A673 (cell line): ENCODE results near the gene AGBL4. TPM values are rescaled to one million over a fixed set of nuclear protein-coding genes. Genes with fewer than 3 reads are reported as not detected.

Experiments used
- BruUV-seq: library from RNA; stranded (reverse); fragments of 400-500 nt; replicated peaks from 2 replicates; lab custom pipeline; 2021; lab: Mats Ljungman, UMichigan
- CTCF ChIA-PET: fragments of 300-600 bp; sonication (Branson Sonifier 250); formaldehyde crosslinking; loops from one replicate; lab custom pipeline; 2022; ENCODE audit warnings: antibody characterized with exemption; lab: Charles Lee
- POLR2A ChIA-PET: fragments of 300-600 bp; sonication (Branson Sonifier 250); formaldehyde crosslinking; loops from one replicate; lab custom pipeline; 2022; ENCODE audit warnings: antibody characterized with exemption; ENCODE audit not compliant: low non-redundant PET; lab: Charles Lee
- DNase-seq: peaks from one replicate; pipeline ENCODE4 v3.0.0-alpha.2; 2015; ENCODE audit warnings: low spot score
- H3K27ac ChIP-seq: fragments of 200-600 bp; sonication (generic); 2 replicates; pipeline ENCODE4 v1.5.1; 2016; ENCODE audit warnings: mixed run types, low read depth, mild to moderate bottlenecking, mixed read lengths, antibody characterized with exemption, low read length; ENCODE audit not compliant: poor library complexity, severe bottlenecking
- H3K27me3 ChIP-seq: fragments of 200-600 bp; sonication (generic); replicated peaks from 2 replicates; pipeline ENCODE4 v1.6.1; 2017; ENCODE audit warnings: mixed run types, low read depth, mild to moderate bottlenecking, mixed read lengths, antibody characterized with exemption, low read length; ENCODE audit not compliant: insufficient read depth, poor library complexity
- H3K36me3 ChIP-seq: fragments of 200-600 bp; sonication (generic); 2 replicates; pipeline ENCODE4 v1.6.1; 2016; ENCODE audit warnings: mixed run types, mild to moderate bottlenecking, mixed read lengths, antibody characterized with exemption, low read length; ENCODE audit not compliant: insufficient read depth, poor library complexity, severe bottlenecking
- H3K4me1 ChIP-seq: fragments of 200-600 bp; sonication (generic); 2 replicates; pipeline ENCODE4 v1.6.1; 2017; ENCODE audit warnings: mixed run types, mild to moderate bottlenecking, mixed read lengths, antibody characterized with exemption, low read length; ENCODE audit not compliant: insufficient read depth, poor library complexity, severe bottlenecking
- H3K4me3 ChIP-seq: fragments of 200-600 bp; sonication (generic); 2 replicates; pipeline ENCODE4 v1.5.1; 2016; ENCODE audit warnings: low read depth, mixed run types, mild to moderate bottlenecking, mixed read lengths, low read length; ENCODE audit not compliant: poor library complexity, severe bottlenecking
- H3K9me3 ChIP-seq: fragments of 200-600 bp; sonication (generic); 2 replicates; pipeline ENCODE4 v1.6.1; 2016; ENCODE audit warnings: mixed run types, low read depth, mild to moderate bottlenecking, mixed read lengths, antibody characterized with exemption, low read length; ENCODE audit not compliant: poor library complexity, severe bottlenecking
- CTCF ChIP-seq: fragments of 300-800, 200-600 bp; sonication (generic); conservative IDR thresholded peaks from 2 replicates; pipeline ENCODE4 v1.5.1; 2017; ENCODE audit warnings: low read depth, mild to moderate bottlenecking, antibody characterized with exemption, low read length, moderate library complexity, mixed read lengths
- EZH2 ChIP-seq: fragments of 200-600 bp; sonication (generic); IDR thresholded peaks from 2 replicates; pipeline ENCODE4 v1.6.1; 2017; ENCODE audit warnings: borderline replicate concordance, low read depth, mild to moderate bottlenecking, mixed read lengths, antibody characterized with exemption, low read length; ENCODE audit not compliant: poor library complexity, severe bottlenecking
- intact Hi-C: fragments of 100-400 bp; cut with micrococcal nuclease; formaldehyde crosslinking; loops from one replicate; pipeline ENCODE4 v1.10.0; 2022; ENCODE audit not compliant: unreplicated experiment
- total RNA-seq: library from RNA; stranded (reverse); gene quantifications from 2 replicates; pipeline ENCODE4 v1.2.3, GENCODE V29; 2021

Gene AGBL4
- total RNA-seq, 1 experiment from 2014 or later, result 0.32 TPM

DNA sequence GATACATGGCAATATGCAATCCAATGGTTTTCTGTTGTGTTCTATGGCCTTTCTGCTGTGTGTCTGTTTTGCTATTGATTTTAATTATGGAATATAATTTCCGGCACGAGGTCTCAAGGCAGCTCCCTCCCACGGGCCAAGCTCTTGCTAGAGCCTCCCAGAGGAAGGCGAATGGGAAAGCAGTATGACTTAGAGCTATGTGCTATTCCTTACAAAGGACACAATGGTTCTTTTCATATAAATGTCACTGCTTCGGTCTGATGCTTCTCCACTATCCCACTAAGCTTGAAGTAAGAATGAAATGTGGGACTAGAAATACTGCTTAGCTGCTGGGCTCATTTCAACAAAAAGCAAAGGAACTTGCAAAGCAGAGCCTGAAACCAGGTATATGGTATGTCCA is 924.9 kb downstream of the AGBL4 start:
- ChIA-PET POLR2A (no interaction called here), CTCF (no interaction called here)
- H3K27ac ChIP-seq, result no peak overlapping the region
- no peaks in the 10 kb centered on the region for H3K36me3 ChIP-seq
- no peaks in the 10 kb centered on the region for H3K27me3 ChIP-seq
- intact Hi-C loops, result no loop called here
- no peaks in the 10 kb centered on the region for H3K4me1 ChIP-seq
- no peak for TF ChIP-seq CTCF
- TF ChIP-seq EZH2, result no peak
- no peaks in the 10 kb centered on the region for H3K9me3 ChIP-seq
- no TSS peak for BruUV-seq
- no peak for DNase-seq
- no peak overlapping the region for H3K4me3 ChIP-seq

DNA sequence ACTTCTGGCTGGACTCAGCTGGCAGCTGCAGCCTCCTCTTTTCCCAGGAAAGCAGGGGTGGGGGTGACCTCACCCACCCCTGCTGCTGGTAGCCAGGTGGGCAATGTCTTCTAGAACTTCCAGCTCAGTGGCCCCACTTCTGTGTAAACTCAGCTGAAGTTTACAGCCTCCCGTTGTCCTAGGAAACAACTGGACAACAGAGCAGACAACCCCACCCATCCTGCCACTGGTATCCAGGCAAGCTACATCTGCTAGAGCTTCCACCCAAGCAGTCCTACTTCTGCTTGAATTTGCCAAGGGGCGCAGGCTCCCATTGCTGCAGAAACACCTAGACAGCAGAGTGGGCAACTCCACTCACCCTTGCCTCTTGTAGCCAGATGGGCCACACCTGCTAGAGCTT is 937.4 kb downstream of the AGBL4 start:
- Histone ChIP-seq H3K27ac (no peak overlapping the region), H3K9me3 (no peaks in the 10 kb centered on the region)
- intact Hi-C loops, result no loop called here

GRCh38 chr1:49085079-49085478 is 938.7 kb downstream of the AGBL4 start:
- H3K4me1 ChIP-seq, result no peaks in the 10 kb centered on the region
- H3K4me3 ChIP-seq, result no peak overlapping the region
- H3K9me3 ChIP-seq, result no peaks in the 10 kb centered on the region
- H3K27me3 ChIP-seq, result no peaks in the 10 kb centered on the region
- no TSS peak for BruUV-seq
- intact Hi-C loops, result no loop called here
- no peaks in the 10 kb centered on the region for H3K36me3 ChIP-seq
- CTCF ChIA-PET, result no interaction called here
- no peak overlapping the region for H3K27ac ChIP-seq
- TF ChIP-seq CTCF (no peak), EZH2 (no peak)
- DNase-seq, result no peak
- POLR2A ChIA-PET, result no interaction called here

More for the DNA sequence above, 937.4 kb downstream of the AGBL4 start:
- Histone ChIP-seq H3K27me3 (no peaks in the 10 kb centered on the region), H3K4me1 (no peaks in the 10 kb centered on the region), H3K36me3 (no peaks in the 10 kb centered on the region), H3K4me3 (no peak overlapping the region)
- CTCF ChIA-PET, result no interaction called here
- POLR2A ChIA-PET, result no interaction called here
- no peak for TF ChIP-seq EZH2
- TF ChIP-seq CTCF, result no peak
- DNase-seq, result no peak
- BruUV-seq, result no TSS peak
